A549 (cell line): ENCODE results near the gene ST8SIA1.

Experiments
- CBX8 ChIP-seq: fragments of 200-600 bp; sonication (generic); IDR thresholded peaks from 2 replicates; pipeline ENCODE4 v1.6.1; 2016
- MYC ChIP-seq: IDR thresholded peaks from 2 replicates; pipeline ENCODE4 v1.6.1; 2012; ENCODE audit warnings: mild to moderate bottlenecking, inconsistent platforms, low read length, improper control_type of control experiment, borderline replicate concordance
- POLR2A ChIP-seq: IDR thresholded peaks from 2 replicates; pipeline ENCODE4 v1.6.1; 2012; ENCODE audit warnings: mild to moderate bottlenecking, low read length
- SREBF2 ChIP-seq: fragments of 450-650 bp; IDR thresholded peaks from 2 replicates; pipeline ENCODE4 v1.6.1; 2014; ENCODE audit warnings: mild to moderate bottlenecking, moderate library complexity
- TF ChIP-seq, protein P1 (sequence below): IDR thresholded peaks from 2 replicates; pipeline ENCODE4 v1.6.1; 2012

DNA sequence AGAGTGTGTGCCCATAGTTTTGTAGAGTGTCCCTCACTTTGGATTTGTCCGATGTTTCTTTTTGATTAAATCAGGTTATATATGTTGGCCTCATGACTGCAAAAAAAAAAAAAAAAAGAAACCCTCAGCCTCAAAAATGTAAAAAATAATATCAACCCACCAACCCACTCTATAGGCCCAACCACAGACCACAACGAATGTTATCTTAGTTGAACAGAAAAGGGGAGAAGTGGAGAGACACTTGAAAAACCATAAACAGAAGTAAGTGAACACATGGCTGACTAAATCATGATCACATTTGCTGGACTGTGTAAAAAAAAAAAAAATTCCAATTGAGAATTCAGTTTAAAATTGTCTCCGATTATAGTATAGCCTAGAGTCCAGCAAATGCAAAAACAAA is 45.5 kb upstream of the ST8SIA1 start:
- TF ChIP-seq POLR2A (no peak), SREBF2 (no peak), CBX8 (no peak), MYC (no peak)
- TF ChIP-seq, protein P1, sequence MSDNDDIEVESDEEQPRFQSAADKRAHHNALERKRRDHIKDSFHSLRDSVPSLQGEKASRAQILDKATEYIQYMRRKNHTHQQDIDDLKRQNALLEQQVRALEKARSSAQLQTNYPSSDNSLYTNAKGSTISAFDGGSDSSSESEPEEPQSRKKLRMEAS: no peak
